SK-N-SH (cell line): ENCODE results near the gene PHOSPHO2. TPM values are rescaled to one million over a fixed set of nuclear protein-coding genes. Genes with fewer than 3 reads are reported as not detected.

Source experiments
- CTCF ChIA-PET: fragments of 300-600, 350-600 bp; formaldehyde crosslinking; extraction: SDS; loops from one replicate; lab custom pipeline; 2021; lab: Yijun Ruan, JAX
- POLR2A ChIA-PET: fragments of 350-600 bp; sonication (Branson Sonifier 250); formaldehyde crosslinking; extraction: SDS; loops from one replicate; lab custom pipeline; 2020; ENCODE audit warnings: antibody characterized with exemption, inconsistent platforms; lab: Yijun Ruan, JAX
- DNase-seq: peaks from one replicate; pipeline ENCODE4 v3.0.0; 2012
- H2AFZ ChIP-seq: fragments of 200-600 bp; sonication (generic); 2 replicates; pipeline ENCODE4 v1.8.1; 2016; ENCODE audit warnings: antibody characterized with exemption, mild to moderate bottlenecking, low read depth
- H3F3A ChIP-seq: fragments of 200-600 bp; sonication (generic); replicated peaks from 2 replicates; pipeline ENCODE3; 2016; ENCODE audit warnings: antibody characterized with exemption, mild to moderate bottlenecking; ENCODE audit not compliant: insufficient read depth
- H3K27ac ChIP-seq, 2 experiments: fragments of 200-500 bp in 1 of 2; fragments of 200-600 bp in 1 of 2; sonication (Bioruptor generic) in 1 of 2; sonication (generic), shearing (Covaris generic) in 1 of 2; 2 replicates each; pipeline versions ENCODE4 v1.5.1 to v1.6.1; 2014 to 2016; ENCODE audit warnings: low read depth in 2 of 2, inconsistent platforms in 1 of 2, low read length in 1 of 2, mild to moderate bottlenecking in 1 of 2, mixed read lengths in 1 of 2
- H3K27me3 ChIP-seq: fragments of 200-600 bp; sonication (generic), shearing (Covaris generic); 2 replicates; pipeline ENCODE4 v1.6.1; 2016; ENCODE audit warnings: mixed run types; ENCODE audit not compliant: insufficient read depth
- H3K36me3 ChIP-seq, 2 experiments: fragments of 200-500 bp in 1 of 2; fragments of 200-600 bp in 1 of 2; sonication (Bioruptor generic) in 1 of 2; sonication (generic) in 1 of 2; replicated peaks in 1 of 2; 2 replicates each; pipeline versions ENCODE3 to v1.5.1; 2014 to 2016; ENCODE audit warnings: low read length in 1 of 2, mild to moderate bottlenecking in 1 of 2; ENCODE audit not compliant: insufficient read depth in 2 of 2, control insufficient read depth in 1 of 2
- H3K4me1 ChIP-seq, 2 experiments: fragments of 200-500 bp in 1 of 2; fragments of 200-600 bp in 1 of 2; sonication (Bioruptor generic) in 1 of 2; sonication (generic), shearing (Covaris generic) in 1 of 2; 2 replicates each; pipeline versions ENCODE4 v1.5.1 to v1.6.1; 2014 to 2016; ENCODE audit warnings: low read depth in 1 of 2, low read length in 1 of 2, mixed run types in 1 of 2; ENCODE audit not compliant: insufficient read depth in 2 of 2, control insufficient read depth in 1 of 2
- H3K4me2 ChIP-seq: fragments of 200-600 bp; sonication (generic), shearing (Covaris generic); 2 replicates; pipeline ENCODE4 v1.6.1; 2017; ENCODE audit warnings: mixed run types
- H3K4me3 ChIP-seq, 2 experiments: fragments of 200-500 bp in 1 of 2; fragments of 200-600 bp in 1 of 2; sonication (Bioruptor generic) in 1 of 2; sonication (generic), shearing (Covaris generic) in 1 of 2; 2 replicates each; pipeline versions ENCODE4 v1.5.1 to v1.8.1; 2014 to 2016; ENCODE audit warnings: low read depth in 2 of 2, inconsistent platforms in 1 of 2, low read length in 1 of 2, mild to moderate bottlenecking in 1 of 2, mixed read lengths in 1 of 2, moderate library complexity in 1 of 2
- H3K79me2 ChIP-seq: fragments of 200-600 bp; sonication (generic); 2 replicates; pipeline ENCODE4 v1.8.1; 2017; ENCODE audit warnings: mild to moderate bottlenecking; ENCODE audit not compliant: insufficient read depth
- H3K9ac ChIP-seq: fragments of 200-600 bp; sonication (generic); 2 replicates; pipeline ENCODE4 v1.6.1; 2017; ENCODE audit warnings: mixed run types
- H3K9me2 ChIP-seq: fragments of 200-600 bp; sonication (generic); 2 replicates; pipeline ENCODE4 v1.6.1; 2017; ENCODE audit warnings: mixed run types
- H3K9me3 ChIP-seq: fragments of 200-600 bp; sonication (generic); 2 replicates; pipeline ENCODE4 v1.6.1; 2017; ENCODE audit warnings: mixed run types, mild to moderate bottlenecking, moderate library complexity
- H4K20me1 ChIP-seq: fragments of 200-600 bp; sonication (generic); 2 replicates; pipeline ENCODE4 v1.6.1; 2017; ENCODE audit warnings: mild to moderate bottlenecking, mixed run types; ENCODE audit not compliant: insufficient read depth
- CTCF ChIP-seq: fragments of 200-600 bp; sonication (generic); IDR thresholded peaks from 2 replicates; pipeline ENCODE4 v1.6.1; 2017; ENCODE audit warnings: antibody characterized with exemption, mild to moderate bottlenecking, moderate library complexity
- EP300 ChIP-seq, 2 experiments: IDR thresholded peaks; 2 replicates each; pipeline versions ENCODE4 v1.4.0 to v1.6.1; 2012; ENCODE audit warnings: borderline replicate concordance in 1 of 2, low read depth in 1 of 2, low read length in 1 of 2
- EZH2phosphoT487 ChIP-seq: fragments of 200-600 bp; sonication (generic); IDR thresholded peaks from 2 replicates; pipeline ENCODE4 v1.6.1; 2017; ENCODE audit warnings: low read depth, mixed run types, mild to moderate bottlenecking, antibody characterized with exemption, moderate library complexity, borderline replicate concordance
- FOXJ3 ChIP-seq: sonication (generic); formaldehyde crosslinking; IDR thresholded peaks from 2 replicates; pipeline ENCODE4 v1.5.1; 2020; ENCODE audit warnings: mild to moderate bottlenecking, missing genetic modification reagents
- GABPA ChIP-seq: IDR thresholded peaks from 2 replicates; pipeline ENCODE4 v1.4.0; 2012; ENCODE audit warnings: low read depth, mild to moderate bottlenecking
- GATA2 ChIP-seq: sonication (generic); formaldehyde crosslinking; IDR thresholded peaks from 2 replicates; pipeline ENCODE4 v1.5.0; 2020; ENCODE audit warnings: mild to moderate bottlenecking, missing genetic modification reagents
- MEF2A ChIP-seq: IDR thresholded peaks from 2 replicates; pipeline ENCODE4 v1.4.0; 2012; ENCODE audit warnings: low read depth, borderline replicate concordance
- MXI1 ChIP-seq: IDR thresholded peaks from 2 replicates; pipeline ENCODE4 v1.6.1; 2012; ENCODE audit warnings: mild to moderate bottlenecking, low read depth, low read length, improper control_type of control experiment
- NRF1 ChIP-seq: IDR thresholded peaks from 2 replicates; pipeline ENCODE4 v1.6.1; 2012; ENCODE audit warnings: low read depth, mild to moderate bottlenecking, low read length
- POLR2AphosphoS5 ChIP-seq: IDR thresholded peaks from 2 replicates; pipeline ENCODE4 v1.6.1; 2012; ENCODE audit warnings: low read depth, low read length
- RFX5 ChIP-seq: IDR thresholded peaks from 2 replicates; pipeline ENCODE4 v1.6.1; 2012; ENCODE audit warnings: mild to moderate bottlenecking, improper control_type of control experiment, low read length
- RXRA ChIP-seq: IDR thresholded peaks from 2 replicates; pipeline ENCODE4 v1.4.0; 2012; ENCODE audit warnings: low read depth, mild to moderate bottlenecking, borderline replicate concordance
- SIN3A ChIP-seq: IDR thresholded peaks from 2 replicates; pipeline ENCODE4 v1.6.1; 2012; ENCODE audit warnings: low read depth, mild to moderate bottlenecking, low read length, moderate library complexity, borderline replicate concordance
- SMC3 ChIP-seq: IDR thresholded peaks from 2 replicates; pipeline ENCODE4 v1.6.1; 2012; ENCODE audit warnings: low read depth, low read length, improper control_type of control experiment
- WGBS: methylation state at CpG from one replicate; pipeline ENCODE4 v1.1.6; 2017; ENCODE audit warnings: low lambda C conversion rate; 5-methylcytosine and 5-hydroxymethylcytosine counted together
- polyA plus RNA-seq, 3 experiments: library from polyadenylated mRNA; depleted of rRNA; stranded (reverse); fragments of >200 nt; gene quantifications; 2 replicates each; pipeline ENCODE4 v1.2.3, GENCODE V29; 2012
- TF ChIP-seq, protein P1 (sequence below): IDR thresholded peaks from 2 replicates; pipeline ENCODE4 v1.6.1; 2012; ENCODE audit warnings: mild to moderate bottlenecking, low read depth, low read length, moderate library complexity
- TF ChIP-seq, protein P2 (sequence below): IDR thresholded peaks from 2 replicates; pipeline ENCODE4; 2012
- TF ChIP-seq, protein P3 (sequence below): fragments of 150-350 bp; IDR thresholded peaks from 2 replicates; pipeline ENCODE4 v1.6.1; 2016; ENCODE audit warnings: mild to moderate bottlenecking, low read depth, low read length
- TF ChIP-seq, protein P4 (sequence below): IDR thresholded peaks from 2 replicates; pipeline ENCODE4 v1.4.0; 2012; ENCODE audit warnings: low read depth, borderline replicate concordance

PHOSPHO2 gene
- polyA plus RNA-seq, 1 of the 3 experiments (the other 2 are of a cell fraction), result 1.1 TPM

DNA sequence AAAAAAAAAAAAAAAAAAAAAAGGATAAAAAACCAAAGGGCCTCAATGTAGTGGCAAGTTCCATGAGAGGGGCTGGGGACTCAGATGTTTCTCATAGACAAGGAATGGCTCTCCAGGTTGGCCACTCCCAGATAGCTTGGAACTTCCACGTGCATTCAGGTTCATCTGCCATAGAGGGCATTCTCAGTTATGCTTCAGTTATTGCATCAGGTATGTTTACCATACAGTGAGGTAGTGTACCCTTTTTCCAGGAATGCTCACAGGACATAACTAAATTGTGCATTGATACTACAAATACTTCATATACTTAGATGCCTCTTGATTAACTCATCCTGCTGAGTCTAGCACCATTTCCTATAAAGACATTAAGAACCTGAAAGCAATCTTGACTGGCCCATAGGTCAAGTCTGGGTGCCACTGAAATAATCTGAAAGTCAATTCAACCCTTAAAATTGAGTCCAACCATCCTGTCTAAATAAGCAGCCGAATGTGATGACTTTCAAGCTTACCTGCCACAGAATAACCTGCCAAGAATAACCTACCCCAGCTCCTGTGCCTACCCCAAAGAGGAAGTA, 24.7 kb downstream of the PHOSPHO2 start:
- no peaks in the 10 kb centered on the region for H3K36me3 ChIP-seq
- WGBS, result 80% methylated on average over 2 of the region's 2 CpGs

DNA sequence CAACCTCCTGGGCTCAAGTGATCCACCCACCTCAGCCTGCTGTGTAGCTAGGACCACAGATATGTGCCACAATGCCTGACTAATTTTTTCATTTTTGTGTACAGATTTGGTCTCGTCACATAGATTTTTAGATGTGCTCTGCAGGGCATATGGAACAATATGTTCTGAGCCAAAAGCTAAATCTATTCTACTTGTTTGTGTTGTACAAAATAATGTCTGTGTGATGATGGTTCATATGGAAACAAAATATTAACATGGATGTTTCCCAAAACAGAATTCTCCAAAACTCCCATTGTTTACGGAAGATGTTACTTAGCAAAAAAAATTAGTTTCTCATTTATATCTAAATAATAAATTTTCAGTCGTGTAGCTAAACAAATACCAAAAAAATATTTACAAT, 26.7 kb downstream of the PHOSPHO2 start:
- H3K27me3 ChIP-seq, result no peaks in the 10 kb centered on the region
- no peaks in the 10 kb centered on the region for H3K36me3 ChIP-seq
- no peaks in the 10 kb centered on the region for H3K9me2 ChIP-seq
- no peak overlapping the region for H3K9ac ChIP-seq
- peaks cover 4 to 18% of the 10 kb centered on the region in 2 experiments; a peak in 2 of 4 replicates for H3K4me1 ChIP-seq
- no peak overlapping the region for H3K4me2 ChIP-seq
- no peak overlapping the region for H3K4me3 ChIP-seq
- H4K20me1 ChIP-seq, result no peaks in the 10 kb centered on the region
- WGBS, result 68% methylated on average over 3 of the region's 3 CpGs
- TF ChIP-seq RFX5 (no peak), MEF2A (no peak), RXRA (no peak), SIN3A (no peak), GABPA (no peak), FOXJ3 (no peak), CTCF (no peak), NRF1 (no peak), EP300 (IDR thresholded peaks at IDR 0.05; ENCODE audit: borderline replicate concordance in 1 of 2, low read depth in 1 of 2, low read length in 1 of 2) (no peak), POLR2AphosphoS5 (no peak)
- TF ChIP-seq, protein P1, sequence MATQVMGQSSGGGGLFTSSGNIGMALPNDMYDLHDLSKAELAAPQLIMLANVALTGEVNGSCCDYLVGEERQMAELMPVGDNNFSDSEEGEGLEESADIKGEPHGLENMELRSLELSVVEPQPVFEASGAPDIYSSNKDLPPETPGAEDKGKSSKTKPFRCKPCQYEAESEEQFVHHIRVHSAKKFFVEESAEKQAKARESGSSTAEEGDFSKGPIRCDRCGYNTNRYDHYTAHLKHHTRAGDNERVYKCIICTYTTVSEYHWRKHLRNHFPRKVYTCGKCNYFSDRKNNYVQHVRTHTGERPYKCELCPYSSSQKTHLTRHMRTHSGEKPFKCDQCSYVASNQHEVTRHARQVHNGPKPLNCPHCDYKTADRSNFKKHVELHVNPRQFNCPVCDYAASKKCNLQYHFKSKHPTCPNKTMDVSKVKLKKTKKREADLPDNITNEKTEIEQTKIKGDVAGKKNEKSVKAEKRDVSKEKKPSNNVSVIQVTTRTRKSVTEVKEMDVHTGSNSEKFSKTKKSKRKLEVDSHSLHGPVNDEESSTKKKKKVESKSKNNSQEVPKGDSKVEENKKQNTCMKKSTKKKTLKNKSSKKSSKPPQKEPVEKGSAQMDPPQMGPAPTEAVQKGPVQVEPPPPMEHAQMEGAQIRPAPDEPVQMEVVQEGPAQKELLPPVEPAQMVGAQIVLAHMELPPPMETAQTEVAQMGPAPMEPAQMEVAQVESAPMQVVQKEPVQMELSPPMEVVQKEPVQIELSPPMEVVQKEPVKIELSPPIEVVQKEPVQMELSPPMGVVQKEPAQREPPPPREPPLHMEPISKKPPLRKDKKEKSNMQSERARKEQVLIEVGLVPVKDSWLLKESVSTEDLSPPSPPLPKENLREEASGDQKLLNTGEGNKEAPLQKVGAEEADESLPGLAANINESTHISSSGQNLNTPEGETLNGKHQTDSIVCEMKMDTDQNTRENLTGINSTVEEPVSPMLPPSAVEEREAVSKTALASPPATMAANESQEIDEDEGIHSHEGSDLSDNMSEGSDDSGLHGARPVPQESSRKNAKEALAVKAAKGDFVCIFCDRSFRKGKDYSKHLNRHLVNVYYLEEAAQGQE, result no peak
- TF ChIP-seq, protein P2, sequence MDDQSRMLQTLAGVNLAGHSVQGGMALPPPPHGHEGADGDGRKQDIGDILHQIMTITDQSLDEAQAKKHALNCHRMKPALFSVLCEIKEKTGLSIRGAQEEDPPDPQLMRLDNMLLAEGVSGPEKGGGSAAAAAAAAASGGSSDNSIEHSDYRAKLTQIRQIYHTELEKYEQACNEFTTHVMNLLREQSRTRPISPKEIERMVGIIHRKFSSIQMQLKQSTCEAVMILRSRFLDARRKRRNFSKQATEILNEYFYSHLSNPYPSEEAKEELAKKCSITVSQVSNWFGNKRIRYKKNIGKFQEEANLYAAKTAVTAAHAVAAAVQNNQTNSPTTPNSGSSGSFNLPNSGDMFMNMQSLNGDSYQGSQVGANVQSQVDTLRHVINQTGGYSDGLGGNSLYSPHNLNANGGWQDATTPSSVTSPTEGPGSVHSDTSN, result no peak
- TF ChIP-seq, protein P3, sequence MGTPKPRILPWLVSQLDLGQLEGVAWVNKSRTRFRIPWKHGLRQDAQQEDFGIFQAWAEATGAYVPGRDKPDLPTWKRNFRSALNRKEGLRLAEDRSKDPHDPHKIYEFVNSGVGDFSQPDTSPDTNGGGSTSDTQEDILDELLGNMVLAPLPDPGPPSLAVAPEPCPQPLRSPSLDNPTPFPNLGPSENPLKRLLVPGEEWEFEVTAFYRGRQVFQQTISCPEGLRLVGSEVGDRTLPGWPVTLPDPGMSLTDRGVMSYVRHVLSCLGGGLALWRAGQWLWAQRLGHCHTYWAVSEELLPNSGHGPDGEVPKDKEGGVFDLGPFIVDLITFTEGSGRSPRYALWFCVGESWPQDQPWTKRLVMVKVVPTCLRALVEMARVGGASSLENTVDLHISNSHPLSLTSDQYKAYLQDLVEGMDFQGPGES, result no peak
- TF ChIP-seq, protein P4, sequence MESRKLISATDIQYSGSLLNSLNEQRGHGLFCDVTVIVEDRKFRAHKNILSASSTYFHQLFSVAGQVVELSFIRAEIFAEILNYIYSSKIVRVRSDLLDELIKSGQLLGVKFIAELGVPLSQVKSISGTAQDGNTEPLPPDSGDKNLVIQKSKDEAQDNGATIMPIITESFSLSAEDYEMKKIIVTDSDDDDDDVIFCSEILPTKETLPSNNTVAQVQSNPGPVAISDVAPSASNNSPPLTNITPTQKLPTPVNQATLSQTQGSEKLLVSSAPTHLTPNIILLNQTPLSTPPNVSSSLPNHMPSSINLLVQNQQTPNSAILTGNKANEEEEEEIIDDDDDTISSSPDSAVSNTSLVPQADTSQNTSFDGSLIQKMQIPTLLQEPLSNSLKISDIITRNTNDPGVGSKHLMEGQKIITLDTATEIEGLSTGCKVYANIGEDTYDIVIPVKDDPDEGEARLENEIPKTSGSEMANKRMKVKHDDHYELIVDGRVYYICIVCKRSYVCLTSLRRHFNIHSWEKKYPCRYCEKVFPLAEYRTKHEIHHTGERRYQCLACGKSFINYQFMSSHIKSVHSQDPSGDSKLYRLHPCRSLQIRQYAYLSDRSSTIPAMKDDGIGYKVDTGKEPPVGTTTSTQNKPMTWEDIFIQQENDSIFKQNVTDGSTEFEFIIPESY, result no peak
- no peaks in the 10 kb centered on the region for H3K79me2 ChIP-seq
- no peak for DNase-seq
- CTCF ChIA-PET, result no interaction called here
- no peaks in the 10 kb centered on the region for H3K9me3 ChIP-seq
- POLR2A ChIA-PET, result interaction anchor here (0.8 kb wide), 1 partner anchor 13 kb away, joined by 3 read pairs; the partner anchor contains the start of gene KLHL23
- no peak overlapping the region for H3K27ac ChIP-seq
- H3F3A ChIP-seq, result no peaks in the 10 kb centered on the region
- H2AFZ ChIP-seq, result no peak overlapping the region

More for the DNA sequence above, 24.7 kb downstream of the PHOSPHO2 start:
- Histone ChIP-seq H3K27ac (no peak overlapping the region), H3K79me2 (no peaks in the 10 kb centered on the region), H4K20me1 (no peaks in the 10 kb centered on the region), H3K27me3 (no peaks in the 10 kb centered on the region), H3K9ac (no peak overlapping the region), H2AFZ (no peak overlapping the region), H3K4me1 (peaks cover 16 to 38% of the 10 kb centered on the region in 2 experiments; a peak in 2 of 4 replicates), H3K4me3 (no peak overlapping the region), H3K9me3 (no peaks in the 10 kb centered on the region), H3K9me2 (no peaks in the 10 kb centered on the region), H3K4me2 (no peak overlapping the region), H3F3A (no peaks in the 10 kb centered on the region)
- ChIA-PET CTCF (interaction anchor here (0.6 kb wide), 1 partner anchor 25 kb away, joined by 3 read pairs; no protein-coding TSS in a partner anchor), POLR2A (interaction anchor here (0.6 kb wide), 1 partner anchor 18 kb away, joined by 3 read pairs; no protein-coding TSS in a partner anchor)
- no peak for DNase-seq
- no peak for TF ChIP-seq RXRA
- TF ChIP-seq MEF2A, result no peak
- no peak for TF ChIP-seq EZH2phosphoT487
- no peak for TF ChIP-seq SMC3
- TF ChIP-seq GATA2 (CRISPR knock-in tag), result no peak
- no peak for TF ChIP-seq MXI1
